Psoas muscle (tissue), 8 donors: ENCODE data around the gene LINC01488. TPM values are rescaled to one million over a fixed set of nuclear protein-coding genes. Genes with fewer than 3 reads are reported as not detected.
A peak's percentile ranks its signal among the peaks of the same experiment; 100 is the strongest.

ENCODE experiments used
- ATAC-seq, 4 donors: fragments of 200-7000 bp; cut with Tn5 transposase; one replicate each; pipeline ENCODE4 v1.9.1; 2020; ENCODE audit warnings: moderate library complexity in 3 of 4, mild to moderate bottlenecking in 2 of 4
- DNase-seq, 2 donors: peaks; one replicate each; pipeline ENCODE4 v3.0.0-alpha.2; 2020
- H3K27ac ChIP-seq: fragments of 200-600 bp; one replicate; pipeline ENCODE4 v1.8.0; 2022
- H3K27me3 ChIP-seq, 3 donors: fragments of 200-600 bp in 1 of 3; one replicate each; pipeline versions ENCODE4 v1.6.1 to v1.8.0; 2013 to 2022; ENCODE audit warnings: low read length in 2 of 3, mild to moderate bottlenecking in 2 of 3, moderate library complexity in 1 of 3; ENCODE audit not compliant: insufficient read depth in 3 of 3
- H3K36me3 ChIP-seq, 2 donors: fragments of 200-600 bp in 1 of 2; one replicate each; pipeline versions ENCODE4 v1.6.1 to v1.8.0; 2013 to 2022; ENCODE audit warnings: low read depth in 1 of 2, mild to moderate bottlenecking in 1 of 2, moderate library complexity in 1 of 2; ENCODE audit not compliant: insufficient read depth in 1 of 2
- H3K4me1 ChIP-seq: fragments of 200-600 bp; one replicate; pipeline ENCODE4 v1.8.0; 2022
- H3K4me3 ChIP-seq: fragments of 200-600 bp; one replicate; pipeline ENCODE4 v1.8.0; 2022; ENCODE audit warnings: mild to moderate bottlenecking
- H3K9me3 ChIP-seq: fragments of 200-600 bp; one replicate; pipeline ENCODE4 v1.8.0; 2022
- CTCF ChIP-seq: fragments of 200-600 bp; IDR thresholded peaks from one replicate; pipeline ENCODE4 v1.8.0; 2022; ENCODE audit warnings: antibody characterized with exemption
- WGBS, 3 donors: extraction: QIAGEN DNeasy Blood & Tissue Kit; methylation state at CpG; one replicate each; pipeline versions ENCODE4 v1.1.6 to v1.1.7; 2013; 5-methylcytosine and 5-hydroxymethylcytosine counted together
- intact Hi-C, 2 donors: fragments of 100-400 bp; cut with DNase I; formaldehyde crosslinking; loops; one replicate each; pipeline versions ENCODE4 v1.11.0 to v1.14.2; 2022
- polyA plus RNA-seq, 3 donors: library from polyadenylated mRNA; stranded (reverse); fragments of 200-250 nt; gene quantifications; one replicate each; pipeline ENCODE4 v1.2.3, GENCODE V29; 2013
- total RNA-seq, 4 donors: library from RNA; stranded (reverse); fragmentation: NEBNext Ultra II Directional in 2 of 4; extraction: Animal tissue kit (Norgen Biotek cat#: 25700) in 2 of 4; gene quantifications; one replicate each; pipeline versions ENCODE4 v1.2.1 to v1.2.4, GENCODE V29; 2021 to 2023
- donor health status: healthy with polysubstance abuse.
- donor health status: DM: no; HTN: no; CAD: no; lungs with moderate emphysema.
- donor health status: Bipolar disorder and iron deficiency.
- donor health status: healthy.
- donor health status: DM: yes; HTN: yes; CAD: no.
- donor health status: DM: no; HTN: no; CAD: no.
- donor health status: DM: no; HTN: no; CAD: no.
- donor health status: DM: yes; HTN: yes; CAD: no.

Gene LINC01488
- total and polyA plus RNA-seq, 7 donors, result 0.03 TPM; not detected in 6

DNA sequence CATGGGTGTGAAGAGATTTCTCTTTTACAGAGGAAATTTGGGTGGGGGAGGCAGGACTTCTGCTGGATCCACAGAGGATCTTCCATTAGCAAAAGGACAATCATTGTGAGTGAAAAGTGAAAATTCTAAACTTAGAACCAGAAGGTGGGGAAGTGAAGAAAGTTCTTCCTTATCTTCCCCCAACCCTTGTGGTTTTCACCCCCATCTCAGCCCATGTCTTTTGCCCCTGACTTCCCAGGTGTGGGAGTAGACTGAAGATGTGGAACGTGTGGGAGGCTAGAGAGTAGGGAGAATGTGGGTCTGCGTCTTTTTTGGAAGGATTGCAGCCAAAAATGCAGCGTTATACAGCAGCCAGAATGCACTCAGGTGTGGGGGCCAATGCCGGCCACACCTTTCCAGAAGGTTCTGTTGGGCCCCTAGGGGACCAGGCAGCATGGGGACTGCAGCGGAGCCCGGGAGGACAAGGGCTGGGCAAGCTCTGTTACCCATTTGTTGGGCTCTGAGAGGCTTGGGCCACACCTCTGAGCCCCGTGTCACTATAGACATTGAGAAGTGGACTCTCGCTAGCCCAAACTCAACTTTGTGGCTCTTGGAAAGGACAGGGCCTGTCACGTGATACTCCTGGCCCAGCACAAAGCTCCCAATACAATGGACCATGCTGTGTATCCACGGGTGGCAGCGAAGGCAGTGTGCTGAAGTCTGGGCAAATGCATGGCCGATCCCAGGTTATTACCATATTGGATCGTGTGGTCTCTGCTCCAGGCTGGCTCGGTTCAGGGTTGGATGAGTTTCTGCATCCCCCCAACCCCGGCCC is 32.8 kb upstream of the LINC01488 start:
- no peak for DNase-seq
- no peak for ATAC-seq
- Histone ChIP-seq H3K9me3 (no peaks in the 10 kb centered on the region), H3K4me3 (no peak overlapping the region), H3K27me3 (peaks cover 0 to 3% (median 0%) of the 10 kb centered on the region in 3 donors), H3K36me3 (no peaks in the 10 kb centered on the region), H3K4me1 (peaks cover 24% of the 10 kb centered on the region), H3K27ac (peak overlapping the region; percentile 68)
- 63 to 73% (median 70%) methylated on average over 15 of the region's 15 CpGs for WGBS, 3 donors
- intact Hi-C loops, result loop anchor here in 1 of 2 donors (5.0 to 10.0 kb wide), 4 partner anchors 44 to 344 kb away; partner anchors contain the start of gene CCND1
- TF ChIP-seq CTCF, result no peak

DNA sequence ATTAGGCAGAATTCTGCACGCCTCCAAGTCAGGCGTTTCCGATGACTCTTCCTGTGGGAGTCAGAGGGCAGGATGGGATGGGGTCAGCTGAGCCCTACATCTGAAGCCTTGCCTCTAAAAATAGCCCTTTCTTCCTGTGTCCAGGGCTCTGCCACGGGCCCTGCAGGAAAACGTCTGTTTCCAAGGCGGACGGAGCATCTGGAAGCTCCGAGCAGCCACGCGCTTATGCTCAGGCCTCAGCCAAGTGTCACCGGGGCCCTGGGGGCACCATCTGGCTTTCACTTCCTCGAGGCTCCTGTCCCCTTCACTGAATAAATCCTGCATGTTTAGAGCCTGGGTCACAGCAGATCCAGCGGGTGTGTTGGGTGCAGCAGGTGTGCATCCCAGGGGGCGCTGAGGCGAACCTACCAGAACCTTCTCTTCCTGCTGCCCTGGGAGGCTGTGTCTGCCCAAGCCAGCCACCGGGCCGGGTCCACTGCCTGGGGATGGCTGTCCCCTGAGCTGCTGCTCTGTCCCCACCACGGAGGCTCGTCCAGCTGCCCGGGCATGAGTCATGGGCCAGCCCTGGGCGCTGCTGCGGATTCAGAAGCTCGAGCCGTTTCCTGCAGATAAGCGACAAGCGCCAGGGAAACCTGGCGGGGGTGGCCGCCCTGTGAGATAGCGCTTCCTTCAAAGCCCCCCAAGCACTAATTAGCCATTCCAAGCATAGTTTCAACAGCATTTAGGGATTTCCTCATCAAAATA is 32.0 kb upstream of the LINC01488 start:
- intact Hi-C loops, result loop anchor here in 1 of 2 donors (5.0 to 10.0 kb wide), 4 partner anchors 43 to 345 kb away; partner anchors contain the start of gene CCND1
- peak overlapping the region; percentile 68 for H3K27ac ChIP-seq

DNA sequence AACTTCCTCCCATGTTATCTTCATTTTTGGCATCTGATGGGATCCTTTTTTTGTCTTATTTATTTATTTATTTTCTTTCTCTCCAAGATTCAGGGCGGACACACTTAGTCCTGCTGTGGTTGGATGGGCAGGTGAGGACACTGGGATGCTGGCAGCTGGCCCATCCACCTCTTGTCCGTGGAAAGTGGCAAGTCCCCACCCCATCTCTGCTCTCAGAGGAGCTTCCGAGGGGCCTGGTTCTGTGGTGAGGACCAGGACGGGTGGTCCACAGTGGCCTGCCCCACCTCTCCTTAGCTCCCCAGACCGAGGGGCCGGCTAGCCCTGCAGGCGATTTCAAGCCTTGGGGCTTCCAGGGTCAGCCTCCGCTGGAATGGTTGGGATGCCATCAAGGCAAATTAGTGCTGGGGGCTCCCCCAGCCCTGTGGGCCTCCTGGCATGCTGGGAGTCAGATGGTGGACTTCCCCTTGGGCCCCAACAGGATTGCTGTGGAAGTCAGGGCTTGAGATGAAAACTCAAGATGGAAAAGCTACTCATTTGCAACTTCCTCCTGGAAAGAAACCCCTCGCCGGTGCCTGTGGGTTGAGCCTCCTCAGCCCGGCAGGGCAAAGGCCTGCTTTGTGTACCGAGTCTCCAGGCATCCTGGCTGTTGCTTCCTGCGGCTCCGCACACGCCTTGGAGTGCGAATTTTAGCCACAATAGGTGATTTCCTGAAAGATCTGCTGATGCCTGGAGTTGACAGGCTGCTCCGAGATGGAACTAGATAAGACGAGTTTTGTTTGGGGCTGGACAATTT is 31.2 kb upstream of the LINC01488 start:
- H3K4me3 ChIP-seq, result no peak overlapping the region

More for the DNA sequence above, 32.0 kb upstream of the LINC01488 start:
- no peak overlapping the region for H3K4me3 ChIP-seq
- no peaks in the 10 kb centered on the region for H3K36me3 ChIP-seq
- peaks cover 0 to 3% (median 0%) of the 10 kb centered on the region in 3 donors for H3K27me3 ChIP-seq
- H3K9me3 ChIP-seq, result no peaks in the 10 kb centered on the region
- TF ChIP-seq CTCF, result no peak
- peak; percentile 52 to 76 (median 56) for ATAC-seq
- H3K4me1 ChIP-seq, result peaks cover 16% of the 10 kb centered on the region
- DNase-seq, result peak; percentile 73 to 80
- WGBS, 3 donors, result 26 to 44% (median 31%) methylated on average over 29 of the region's 29 CpGs

More for the DNA sequence above, 31.2 kb upstream of the LINC01488 start:
- DNase-seq (peak in 1 of 2 donors; percentile 61), ATAC-seq (peak in 3 of 4 donors; percentile 38 to 63 (median 43))
- Histone ChIP-seq H3K9me3 (no peaks in the 10 kb centered on the region), H3K27me3 (peaks cover 0 to 3% (median 0%) of the 10 kb centered on the region in 3 donors), H3K36me3 (no peaks in the 10 kb centered on the region), H3K4me1 (peaks cover 11% of the 10 kb centered on the region), H3K27ac (peak overlapping the region; percentile 63)
- TF ChIP-seq CTCF, result no peak
- WGBS, 3 donors, result 70 to 83% (median 76%) methylated on average over 18 of the region's 18 CpGs
- intact Hi-C loops, result no loop called here
